NT2/D1 (cell line): ENCODE data around the gene PTH2.

ENCODE experiments used
- YY1 ChIP-seq: IDR thresholded peaks from 2 replicates; pipeline ENCODE4 v1.6.1; 2011; ENCODE audit not compliant: insufficient read length, insufficient read depth
- ZNF274 ChIP-seq: IDR thresholded peaks from 2 replicates; pipeline ENCODE4 v1.6.1; 2011; ENCODE audit warnings: mild to moderate bottlenecking, low read depth, low read length

- TF ChIP-seq ZNF274 (no peak), YY1 (no peak)
Measured at GRCh38 chr19:49425178-49425577, 1.9 kb upstream of the PTH2 start, which contains the start of gene GFY.
